ENCODE measurements around the gene B3GNT9. TPM values are rescaled to one million over a fixed set of nuclear protein-coding genes. Genes with fewer than 3 reads are reported as not detected.

The B3GNT9 gene
- total and polyA plus RNA-seq, 3 donors from 2014 or later, result 18.0 to 24.6 (median 18.6) TPM

GRCh38 chr16:67100569-67101310, 50.1 kb downstream of the B3GNT9 start:
- no peak for DNase-seq
- H3K4me3 ChIP-seq, result no peak overlapping the region
- no peaks in the 10 kb centered on the region for H3K27me3 ChIP-seq
- H3K9me3 ChIP-seq, result no peaks in the 10 kb centered on the region
- 87 to 100% methylated on average over 1 of the region's 1 CpG for WGBS, 2 donors
- intact Hi-C loops (cut with DNase I; ENCODE audit: low total_unique reads), result no loop called here
- no peak overlapping the region for H3K27ac ChIP-seq
- TF ChIP-seq POLR2A (IDR thresholded peaks at IDR 0.05), result no peak
- no peak for TF ChIP-seq CTCF (IDR thresholded peaks at IDR 0.05)
- peaks cover 6% of the 10 kb centered on the region for H3K4me1 ChIP-seq
- no peaks in the 10 kb centered on the region for H3K36me3 ChIP-seq (ENCODE audit: low read depth, missing control alignments)

- Histone ChIP-seq H3K4me3 (no peak overlapping the region), H3K4me1 (no peaks in the 10 kb centered on the region), H3K27ac (no peak overlapping the region), H3K9me3 (no peaks in the 10 kb centered on the region), H3K36me3 (ENCODE audit: low read depth, missing control alignments) (no peaks in the 10 kb centered on the region), H3K27me3 (no peaks in the 10 kb centered on the region)
- DNase-seq, result no peak
- TF ChIP-seq POLR2A (IDR thresholded peaks at IDR 0.05), result no peak
- no peak for TF ChIP-seq CTCF (IDR thresholded peaks at IDR 0.05)
- intact Hi-C loops (cut with DNase I; ENCODE audit: low total_unique reads), result no loop called here
- WGBS, 2 donors, result 90 to 92% methylated on average over 2 of the region's 2 CpGs
These were observed 52.2 kb downstream of the B3GNT9 start for GRCh38 chr16:67098599-67098998.

Other genes with a start within 250 kb of the B3GNT9 start
- gene CDH16, start 232.1 kb downstream of the B3GNT9 start, total RNA-seq, result under 1 TPM; 0.31 to 0.39 TPM
- 2.7 TPM for gene CDH16, start 232.1 kb downstream of the B3GNT9 start, polyA plus RNA-seq (ENCODE audit: insufficient read depth, low read depth, low replicate concordance)
- 10 to 100 TPM; 12.4 to 19.4 TPM for gene RRAD, start 225.5 kb downstream of the B3GNT9 start, total RNA-seq
- gene RRAD, start 225.5 kb downstream of the B3GNT9 start, polyA plus RNA-seq (ENCODE audit: insufficient read depth, low read depth, low replicate concordance), result 9.1 TPM
- gene CIAO2B, start 216.6 kb downstream of the B3GNT9 start, total RNA-seq, result 100 to 1,000 TPM; 113 to 179 TPM
- 145 TPM for gene CIAO2B, start 216.6 kb downstream of the B3GNT9 start, polyA plus RNA-seq (ENCODE audit: insufficient read depth, low read depth, low replicate concordance)
- 10 to 100 TPM; 49.1 to 51.9 TPM for gene CES2, start 215.5 kb downstream of the B3GNT9 start, total RNA-seq
- gene CES2, start 215.5 kb downstream of the B3GNT9 start, polyA plus RNA-seq (ENCODE audit: insufficient read depth, low read depth, low replicate concordance), result 34.4 TPM
- 1 to 10 TPM; 4.1 to 4.5 TPM for gene CES3, start 189.7 kb downstream of the B3GNT9 start, total RNA-seq
- gene CES3, start 189.7 kb downstream of the B3GNT9 start, polyA plus RNA-seq (ENCODE audit: insufficient read depth, low read depth, low replicate concordance), result 1.5 TPM
- gene CES4A, start 162.4 kb downstream of the B3GNT9 start, total RNA-seq, result 10 to 100 TPM; 17.0 to 25.0 TPM
- 12.2 TPM for gene CES4A, start 162.4 kb downstream of the B3GNT9 start, polyA plus RNA-seq (ENCODE audit: insufficient read depth, low read depth, low replicate concordance)
- 10 to 100 TPM; 23.3 to 34.9 TPM for gene CBFB, start 121.8 kb downstream of the B3GNT9 start, total RNA-seq
- 15.3 TPM for gene CBFB, start 121.8 kb downstream of the B3GNT9 start, polyA plus RNA-seq (ENCODE audit: insufficient read depth, low read depth, low replicate concordance)
- 10 to 100 TPM; 32.6 to 41.6 TPM for gene PHAF1, start 41.1 kb downstream of the B3GNT9 start, total RNA-seq
- gene PHAF1, start 41.1 kb downstream of the B3GNT9 start, polyA plus RNA-seq (ENCODE audit: insufficient read depth, low read depth, low replicate concordance), result 31.2 TPM
- gene TRADD, start 8.9 kb upstream of the B3GNT9 start, total RNA-seq, result 10 to 100 TPM; 15.9 to 23.9 TPM
- gene TRADD, start 8.9 kb upstream of the B3GNT9 start, polyA plus RNA-seq (ENCODE audit: insufficient read depth, low read depth, low replicate concordance), result 7.4 TPM
- 10 to 100 TPM; 20.6 to 26.9 TPM for gene FBXL8, start 9.0 kb upstream of the B3GNT9 start, total RNA-seq
- gene FBXL8, start 9.0 kb upstream of the B3GNT9 start, polyA plus RNA-seq (ENCODE audit: insufficient read depth, low read depth, low replicate concordance), result 3.7 TPM
- 10 to 100 TPM; 63.4 to 78.3 TPM for gene HSF4, start 13.7 kb upstream of the B3GNT9 start, total RNA-seq
- 20.2 TPM for gene HSF4, start 13.7 kb upstream of the B3GNT9 start, polyA plus RNA-seq (ENCODE audit: insufficient read depth, low read depth, low replicate concordance)
- gene NOL3, start 19.5 kb upstream of the B3GNT9 start, total RNA-seq, result 10 to 100 TPM; 16.2 to 34.9 TPM
- 11.8 TPM for gene NOL3, start 19.5 kb upstream of the B3GNT9 start, polyA plus RNA-seq (ENCODE audit: insufficient read depth, low read depth, low replicate concordance)
- gene MATCAP1, start 33.0 kb upstream of the B3GNT9 start, total RNA-seq, result 10 to 100 TPM; 65.1 to 89.4 TPM
- gene MATCAP1, start 33.0 kb upstream of the B3GNT9 start, polyA plus RNA-seq (ENCODE audit: insufficient read depth, low read depth, low replicate concordance), result 44.6 TPM
- gene EXOC3L1, start 39.1 kb upstream of the B3GNT9 start, total RNA-seq, result 1 to 10 TPM; 5.1 to 9.0 TPM
- 2.6 TPM for gene EXOC3L1, start 39.1 kb upstream of the B3GNT9 start, polyA plus RNA-seq (ENCODE audit: insufficient read depth, low read depth, low replicate concordance)
- gene E2F4, start 41.2 kb upstream of the B3GNT9 start, total RNA-seq, result 100 to 1,000 TPM; 110 to 126 TPM
- gene E2F4, start 41.2 kb upstream of the B3GNT9 start, polyA plus RNA-seq (ENCODE audit: insufficient read depth, low read depth, low replicate concordance), result 72.5 TPM
- 10 to 100 TPM in 1 of 2 donors, 1 to 10 TPM in 1; 9.3 to 10.5 TPM for gene ELMO3, start 48.1 kb upstream of the B3GNT9 start, total RNA-seq
- 22.2 TPM for gene ELMO3, start 48.1 kb upstream of the B3GNT9 start, polyA plus RNA-seq (ENCODE audit: insufficient read depth, low read depth, low replicate concordance)
- gene TMEM208, start 76.1 kb upstream of the B3GNT9 start, total RNA-seq, result 10 to 100 TPM; 57.4 to 66.8 TPM
- gene TMEM208, start 76.1 kb upstream of the B3GNT9 start, polyA plus RNA-seq (ENCODE audit: insufficient read depth, low read depth, low replicate concordance), result 55.6 TPM
- gene FHOD1, start 96.5 kb upstream of the B3GNT9 start, total RNA-seq, result 10 to 100 TPM; 28.8 to 40.0 TPM
- 17.0 TPM for gene FHOD1, start 96.5 kb upstream of the B3GNT9 start, polyA plus RNA-seq (ENCODE audit: insufficient read depth, low read depth, low replicate concordance)
- gene SLC9A5, start 98.0 kb upstream of the B3GNT9 start, total RNA-seq, result 10 to 100 TPM in 1 of 2 donors, 1 to 10 TPM in 1; 6.8 to 15.7 TPM
- 4.8 TPM for gene SLC9A5, start 98.0 kb upstream of the B3GNT9 start, polyA plus RNA-seq (ENCODE audit: insufficient read depth, low read depth, low replicate concordance)
- 100 to 1,000 TPM in 1 of 2 donors, 10 to 100 TPM in 1; 86.5 to 137 TPM for gene PLEKHG4, start 128.5 kb upstream of the B3GNT9 start, total RNA-seq
- 102 TPM for gene PLEKHG4, start 128.5 kb upstream of the B3GNT9 start, polyA plus RNA-seq (ENCODE audit: insufficient read depth, low read depth, low replicate concordance)
- 100 to 1,000 TPM in 1 of 2 donors, 10 to 100 TPM in 1; 59.2 to 102 TPM for gene KCTD19, start 175.7 kb upstream of the B3GNT9 start, total RNA-seq
- gene KCTD19, start 175.7 kb upstream of the B3GNT9 start, polyA plus RNA-seq (ENCODE audit: insufficient read depth, low read depth, low replicate concordance), result 144 TPM
- 10 to 100 TPM; 28.3 to 40.9 TPM for gene LRRC36, start 175.8 kb upstream of the B3GNT9 start, total RNA-seq
- 94.5 TPM for gene LRRC36, start 175.8 kb upstream of the B3GNT9 start, polyA plus RNA-seq (ENCODE audit: insufficient read depth, low read depth, low replicate concordance)
- gene TPPP3, start 242.5 kb upstream of the B3GNT9 start, total RNA-seq, result 10 to 100 TPM in 1 of 2 donors, 1 to 10 TPM in 1; 9.5 to 17.5 TPM
- gene TPPP3, start 242.5 kb upstream of the B3GNT9 start, polyA plus RNA-seq (ENCODE audit: insufficient read depth, low read depth, low replicate concordance), result 67.6 TPM

All from testis (tissue), 3 donors.